GM18861 (cell line): Measurements from ENCODE around the gene PDAP1.
"Not testable (repeated sequence)": the region's sequence is repeated elsewhere in the genome, so short reads cannot be mapped to it uniquely, and the experiment has no call there.

Experiments used
- ATAC-seq: cut with Tn5 transposase; IDR thresholded peaks from one replicate; pipeline ENCODE4 v1.9.1; 2021; ENCODE audit not compliant: unreplicated experiment

PDAP1 gene

DNA sequence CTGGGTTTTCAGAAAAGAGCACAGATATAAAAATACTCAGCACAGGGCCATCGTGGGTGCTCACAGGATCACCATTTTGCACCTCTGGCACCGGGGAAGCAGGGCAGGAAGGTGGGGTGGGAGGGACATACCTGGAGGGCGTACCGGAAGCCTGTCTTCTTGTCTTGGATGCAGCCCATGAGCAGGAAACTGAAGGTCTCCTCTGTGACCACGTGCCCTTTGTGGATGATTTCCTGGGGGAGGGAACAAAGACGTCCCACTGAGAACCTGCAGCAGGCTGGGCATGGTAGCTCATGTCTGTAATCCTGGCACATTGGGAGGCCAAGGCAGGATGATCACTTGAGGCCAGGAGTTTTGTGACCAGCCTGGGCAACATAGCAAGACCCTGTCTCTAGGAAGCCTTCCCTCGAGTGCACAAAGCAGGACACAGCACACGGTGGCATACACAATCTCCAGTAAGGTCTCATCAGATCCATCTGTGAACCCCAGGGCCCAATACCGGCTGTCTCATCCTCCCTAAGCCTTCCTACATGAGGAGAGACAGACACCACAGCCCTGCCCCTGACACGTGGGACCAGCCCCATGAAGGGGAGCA is 20.7 kb upstream of the PDAP1 start:
- ATAC-seq: no peak

DNA sequence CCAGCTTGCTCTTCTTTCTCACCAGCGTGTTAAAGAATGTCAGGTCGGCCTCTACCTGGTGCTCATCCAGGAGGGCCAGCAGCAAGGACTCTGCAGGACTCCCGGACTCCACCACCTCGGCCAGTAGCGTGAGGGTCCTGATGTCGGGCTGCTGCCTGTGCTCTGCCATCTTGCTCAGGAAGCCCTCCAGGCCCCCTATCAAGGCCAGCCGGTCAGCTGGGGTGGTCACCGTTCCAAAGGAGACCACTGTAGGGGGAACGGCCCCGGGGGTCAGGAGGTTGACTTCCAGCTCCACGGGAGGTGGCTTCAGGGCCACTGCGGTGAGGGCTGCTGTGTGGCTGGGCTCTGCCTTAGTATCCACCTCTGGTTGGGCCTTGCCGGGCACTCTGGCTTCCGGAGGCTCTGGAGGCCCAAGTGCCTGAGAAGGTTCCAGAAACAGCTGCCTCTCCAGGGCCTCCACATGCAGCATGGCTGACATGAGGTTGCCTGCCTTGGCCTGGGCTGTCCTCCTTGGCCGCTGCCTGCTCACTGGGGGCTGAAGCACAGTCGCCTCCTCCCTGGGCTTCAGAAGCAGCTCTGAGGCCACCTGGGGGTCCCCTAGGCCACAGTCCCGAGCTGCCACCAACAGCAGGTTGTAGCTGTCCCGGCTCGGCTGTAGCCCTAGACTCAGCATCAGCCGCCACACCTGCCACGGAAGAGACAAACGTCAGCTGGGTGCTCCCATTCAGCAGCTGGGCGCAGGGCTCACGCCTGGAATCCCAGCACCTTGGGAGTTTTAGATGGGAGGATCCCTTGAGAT is 16.7 kb upstream of the PDAP1 start:
- no peak for ATAC-seq

DNA sequence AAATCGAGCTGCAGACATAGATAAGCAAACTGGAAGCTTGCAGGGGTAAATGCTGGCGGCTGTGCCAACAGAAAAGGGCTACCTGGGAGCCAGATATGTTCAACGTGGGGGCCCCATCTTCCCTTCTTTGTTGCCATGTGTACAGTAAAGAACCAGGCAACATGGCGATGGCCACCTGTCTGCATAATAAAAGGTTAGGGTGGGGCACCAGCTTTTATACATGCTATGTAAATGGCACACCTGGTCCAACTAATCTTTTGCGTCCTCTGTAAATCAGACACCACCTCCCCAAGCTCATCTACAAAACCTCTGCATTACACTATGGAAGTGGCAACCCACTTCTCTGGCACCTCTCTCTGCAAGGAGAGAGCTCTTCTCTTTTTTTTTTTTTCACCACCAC is 14.2 kb upstream of the PDAP1 start:
- no peak for ATAC-seq

DNA sequence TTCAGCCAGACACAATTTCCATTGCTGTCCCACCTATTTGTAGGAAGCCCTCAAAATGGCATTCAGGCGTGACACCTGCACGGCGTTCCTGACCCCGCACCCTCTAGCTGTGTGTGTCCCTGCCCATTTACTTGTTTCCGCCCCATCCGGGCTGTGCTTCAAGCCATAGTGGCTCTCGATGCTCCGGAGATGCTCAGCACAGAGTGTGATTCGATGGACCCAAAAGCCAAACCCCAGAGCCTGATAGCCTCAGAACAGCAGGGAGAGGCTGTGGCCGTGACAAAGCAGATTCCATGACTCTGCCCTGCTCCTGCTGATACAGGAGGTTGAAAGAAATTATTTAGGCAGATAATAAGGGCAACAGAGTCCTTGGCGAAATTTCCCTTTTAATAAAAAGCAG is 13.8 kb upstream of the PDAP1 start:
- ATAC-seq: no peak

DNA sequence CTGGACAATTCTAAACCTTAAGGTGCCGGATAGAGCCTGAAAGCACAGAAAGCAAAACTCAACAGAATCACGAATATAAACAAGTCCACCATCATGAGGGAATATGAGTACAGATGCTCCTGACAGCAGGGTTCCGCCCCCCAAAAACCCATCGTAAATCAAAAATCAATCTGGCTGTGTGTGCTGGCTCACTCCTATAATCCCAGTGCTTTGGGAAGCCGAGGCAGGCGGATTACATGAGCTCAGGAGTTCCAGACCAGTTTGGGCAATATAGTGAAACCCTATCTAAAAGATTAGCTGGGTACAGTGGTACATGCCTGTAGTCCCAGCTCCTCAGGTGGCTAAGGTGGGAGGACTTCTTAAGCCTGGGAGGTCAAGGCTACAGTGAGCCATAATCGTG is 12.6 kb upstream of the PDAP1 start:
- ATAC-seq: no peak

DNA sequence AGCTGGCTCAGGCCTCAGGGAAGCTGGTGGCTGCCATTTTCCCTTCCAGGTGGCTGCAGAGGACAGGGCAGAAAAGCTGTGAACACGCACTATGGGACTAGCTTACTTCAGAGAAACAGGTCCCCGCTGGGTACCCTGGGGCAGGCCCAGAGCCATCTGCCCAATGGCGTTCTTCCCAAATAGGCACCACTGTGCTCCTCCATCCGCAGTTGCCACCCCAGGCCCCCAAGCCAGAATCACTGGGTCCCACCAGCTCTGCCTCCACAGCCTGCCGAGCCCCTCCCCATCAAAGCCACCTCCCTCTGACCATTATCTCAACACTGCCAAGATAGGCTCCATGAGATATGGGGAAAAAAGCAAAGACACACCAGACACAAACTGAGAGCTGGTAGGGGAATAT is 11.8 kb upstream of the PDAP1 start:
- ATAC-seq: no peak

DNA sequence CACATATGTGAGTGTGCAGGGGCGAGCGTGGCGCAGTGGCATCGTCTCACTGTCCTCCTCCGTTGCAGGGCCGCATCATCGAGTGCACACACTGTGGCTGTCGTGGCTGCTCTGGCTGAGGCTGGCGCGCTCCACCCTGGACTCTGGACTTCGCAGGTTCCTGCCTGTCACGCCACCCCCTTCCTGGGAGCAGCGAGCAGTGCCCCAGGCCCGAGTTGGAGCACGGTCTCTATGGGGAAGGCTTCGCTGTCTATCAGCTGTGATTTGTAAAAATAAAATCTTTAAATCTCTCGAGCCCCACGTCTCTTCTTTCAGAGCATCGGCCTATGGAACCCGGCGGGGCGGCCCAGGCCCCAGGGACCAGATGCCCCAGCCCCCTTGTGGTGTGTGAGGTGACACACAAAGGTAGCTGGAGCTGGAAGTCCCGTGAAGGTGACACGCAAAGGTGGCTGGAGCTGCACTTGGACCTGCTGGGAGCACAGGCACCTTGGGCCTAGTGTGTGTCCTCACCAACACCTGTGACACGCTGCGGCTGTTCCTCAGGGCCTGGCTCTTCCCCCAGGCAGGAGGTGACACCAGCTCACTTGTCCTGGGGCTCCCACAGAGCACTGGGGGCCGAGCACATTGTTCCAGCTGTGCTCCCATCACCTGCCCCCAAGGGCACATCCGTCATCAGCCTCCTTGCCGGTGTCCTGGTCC is 11.1 kb upstream of the PDAP1 start:
- no peak for ATAC-seq

DNA sequence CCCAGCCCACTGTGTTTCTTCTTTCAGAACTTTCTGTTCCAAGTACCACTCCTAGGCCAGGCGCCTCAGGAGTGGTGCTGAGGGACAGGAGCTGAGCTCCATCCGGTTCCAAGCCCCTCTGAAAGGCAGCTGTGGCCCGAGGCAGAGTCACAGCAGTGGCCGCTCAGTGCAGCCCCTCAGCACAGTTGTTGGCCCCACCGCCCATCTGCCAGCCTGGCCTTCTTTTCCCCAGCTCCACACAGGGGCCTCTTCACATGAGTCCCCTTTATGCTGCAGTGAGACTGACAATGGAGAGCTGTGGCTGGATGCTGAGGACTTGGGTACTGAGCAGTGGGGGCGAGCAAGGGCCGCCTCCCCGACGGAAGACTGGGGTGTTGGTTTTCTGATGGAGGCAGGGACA is 9.9 kb upstream of the PDAP1 start:
- no peak for ATAC-seq

DNA sequence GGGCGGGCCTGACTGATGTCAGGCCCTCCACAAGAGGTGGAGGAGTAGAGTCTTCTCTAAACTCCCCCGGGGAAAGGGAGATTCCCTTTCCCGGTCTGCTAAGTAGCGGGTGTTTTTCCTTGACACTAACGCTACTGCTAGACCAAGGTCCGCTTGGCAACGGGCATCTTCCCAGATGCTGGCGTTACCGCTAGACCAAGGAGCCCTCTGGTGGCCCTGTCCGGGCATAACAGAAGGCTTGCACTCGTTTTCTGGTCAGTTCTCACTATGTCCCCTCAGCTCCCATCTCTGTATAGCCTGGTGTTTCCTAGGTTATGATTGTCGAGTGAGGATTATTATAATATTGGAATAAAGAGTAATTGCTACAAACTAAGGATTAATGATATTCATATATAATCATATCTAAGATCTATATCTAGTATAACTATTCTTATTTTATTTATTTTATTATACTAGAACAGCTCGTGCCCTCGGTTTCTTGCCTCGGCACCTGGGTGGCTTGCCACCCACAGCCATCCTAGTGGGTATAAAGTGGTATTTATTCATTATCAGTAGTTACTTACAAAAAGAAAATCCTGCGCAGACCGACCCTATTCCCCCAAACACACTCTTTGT is 7.2 kb upstream of the PDAP1 start:
- ATAC-seq: not testable (repeated sequence)

DNA sequence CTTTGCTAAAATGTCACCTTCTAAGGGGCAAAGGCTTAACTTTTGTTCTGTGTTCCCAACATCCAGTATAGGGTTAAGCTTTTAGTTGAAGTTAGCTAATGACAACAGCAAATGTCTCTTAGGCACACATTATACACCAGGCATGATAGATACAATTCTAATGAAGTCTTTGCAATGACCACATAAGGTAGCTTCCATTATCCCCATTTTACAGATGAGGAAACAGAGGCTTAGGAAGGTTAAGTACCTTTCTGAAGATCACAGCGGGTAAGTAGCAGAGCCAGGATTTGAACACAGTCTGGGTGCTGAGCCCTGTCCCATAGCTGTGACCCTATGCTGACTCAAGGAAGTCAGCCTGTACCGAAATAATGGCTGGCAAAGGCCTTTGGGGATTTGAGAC is 2.2 kb upstream of the PDAP1 start:
- no peak for ATAC-seq

DNA sequence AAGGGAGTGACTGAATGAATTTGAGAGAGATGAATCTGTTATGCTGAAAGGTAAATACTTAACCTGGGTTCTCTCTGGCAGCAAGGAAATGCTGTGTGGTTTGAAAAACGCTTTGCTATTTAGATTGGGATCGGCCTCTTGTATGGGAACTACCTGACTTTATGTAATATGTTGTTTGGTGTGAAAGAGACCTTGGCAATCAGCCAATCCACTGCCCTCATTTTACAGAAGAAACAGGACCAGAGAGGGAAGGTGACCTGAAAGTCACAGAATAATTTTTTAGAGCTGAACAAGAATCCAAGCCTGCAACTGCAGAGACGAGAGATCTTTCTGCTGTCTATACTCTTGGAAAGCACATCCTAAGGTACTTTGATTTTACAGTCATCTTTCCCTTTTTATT is 1.4 kb upstream of the PDAP1 start:
- ATAC-seq: no peak

DNA sequence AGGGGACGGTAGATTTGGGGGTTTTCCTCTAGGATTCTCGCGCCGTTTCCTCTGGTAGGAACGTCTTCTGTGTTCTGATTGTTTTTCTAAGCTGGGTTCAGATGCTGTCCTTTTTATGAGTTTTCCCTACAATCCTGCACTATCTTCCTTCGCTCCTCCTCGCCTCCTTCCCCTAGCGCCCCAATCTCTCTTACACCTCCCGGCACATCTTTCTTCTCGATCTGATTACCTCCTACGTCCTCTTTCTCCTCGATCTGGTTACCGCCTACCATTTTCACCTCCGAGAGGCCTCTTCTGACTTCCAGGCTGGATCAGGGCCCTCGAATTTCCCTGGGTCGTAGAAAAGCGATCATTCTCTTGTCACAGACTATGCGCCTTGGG is 785 bp upstream of the PDAP1 start:
- ATAC-seq: peak; percentile 1

DNA sequence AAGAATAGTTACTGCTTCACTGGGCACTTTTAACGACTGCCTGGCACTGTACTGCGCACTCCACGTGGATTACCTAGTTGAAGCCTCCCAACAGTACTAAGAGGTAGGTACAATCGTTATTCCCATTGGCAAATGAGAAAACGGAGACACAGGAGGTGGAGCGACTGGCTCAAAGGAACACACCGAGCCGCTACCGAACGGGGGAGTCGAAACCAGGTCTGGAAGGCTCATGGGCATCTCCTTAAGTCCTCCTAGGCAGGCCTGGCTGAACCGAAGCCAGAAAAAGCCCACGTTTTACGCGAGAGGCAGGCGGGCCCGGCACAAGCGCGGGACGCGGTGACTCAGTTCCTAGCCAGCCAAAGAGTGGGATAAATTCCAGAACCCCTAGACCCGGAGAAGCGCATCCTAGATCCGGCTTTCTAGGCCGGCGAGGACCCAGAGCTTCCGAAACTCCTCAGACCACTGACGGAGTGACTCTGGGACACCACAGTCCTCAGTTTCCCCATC is 472 bp downstream of the PDAP1 start:
- no peak for ATAC-seq

DNA sequence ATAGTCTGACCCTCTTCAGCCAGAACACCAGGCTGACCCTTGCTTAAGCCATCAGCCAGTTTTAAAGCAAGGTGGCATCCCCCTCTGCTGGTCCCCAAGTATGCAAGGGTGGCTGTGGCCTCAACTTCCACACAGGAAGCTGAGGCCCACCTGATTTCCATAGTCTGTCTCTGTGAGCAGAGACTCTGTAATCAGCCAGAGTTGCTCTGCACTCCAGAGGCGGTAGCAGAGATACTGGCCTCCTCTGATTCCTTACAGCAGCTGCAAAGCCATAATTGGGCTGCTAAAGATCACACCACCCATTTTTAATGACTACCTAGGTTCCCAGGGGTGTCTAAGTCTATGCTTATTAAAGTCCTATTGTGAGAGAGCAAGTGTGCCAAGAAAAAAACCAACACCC is 1.8 kb downstream of the PDAP1 start:
- no peak for ATAC-seq

DNA sequence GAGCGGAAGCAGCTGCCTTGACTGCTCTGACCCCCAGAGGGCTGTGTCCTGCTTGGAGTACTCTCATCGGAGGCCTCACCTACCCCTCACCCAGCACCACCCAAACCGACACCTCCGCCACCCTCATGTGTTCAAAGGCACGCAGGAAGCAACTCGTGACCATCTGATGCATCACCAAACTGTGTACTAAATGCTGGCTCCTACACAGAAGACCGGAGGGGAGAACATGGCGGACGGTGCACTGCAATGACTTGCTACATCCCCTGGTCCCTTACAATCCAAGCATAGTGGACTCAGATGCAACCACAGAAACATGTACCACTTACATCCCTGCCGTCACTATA is 3.4 kb downstream of the PDAP1 start:
- ATAC-seq: no peak

DNA sequence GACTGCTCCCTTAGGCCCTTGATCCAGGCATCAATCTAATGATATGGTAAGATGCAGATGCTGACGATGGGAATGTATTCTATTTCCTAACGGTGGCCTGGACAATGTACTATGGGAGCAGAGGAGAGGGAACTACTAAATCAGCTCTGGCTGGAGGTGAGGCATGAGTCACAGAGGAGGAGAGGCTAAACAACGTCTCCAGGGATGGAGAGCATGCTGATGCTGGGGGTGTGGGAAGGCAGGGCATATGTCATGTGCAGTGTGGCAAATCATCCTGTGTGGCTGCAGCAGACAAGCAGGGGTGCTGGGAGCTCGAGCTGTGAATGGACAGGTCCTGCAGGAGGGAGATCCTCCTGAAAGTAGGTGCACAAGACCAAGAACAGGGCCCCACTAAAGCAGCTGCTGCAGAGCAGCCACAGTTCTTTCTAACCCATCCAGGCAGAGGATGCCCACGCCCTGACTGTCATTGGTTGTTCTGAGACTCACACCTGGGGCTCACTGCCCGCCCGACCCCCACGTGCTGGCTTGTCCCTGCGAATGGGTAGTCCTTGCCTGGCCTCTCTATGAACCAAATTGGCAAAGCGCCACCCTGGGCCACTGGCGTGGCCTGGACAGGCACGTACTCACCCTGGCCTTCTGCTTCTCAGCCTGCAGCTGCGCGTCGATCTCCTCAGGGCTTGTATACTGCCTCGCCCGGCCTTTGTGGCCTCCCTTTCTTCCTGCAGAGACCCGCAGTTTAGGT is 4.0 kb downstream of the PDAP1 start:
- ATAC-seq: no peak

DNA sequence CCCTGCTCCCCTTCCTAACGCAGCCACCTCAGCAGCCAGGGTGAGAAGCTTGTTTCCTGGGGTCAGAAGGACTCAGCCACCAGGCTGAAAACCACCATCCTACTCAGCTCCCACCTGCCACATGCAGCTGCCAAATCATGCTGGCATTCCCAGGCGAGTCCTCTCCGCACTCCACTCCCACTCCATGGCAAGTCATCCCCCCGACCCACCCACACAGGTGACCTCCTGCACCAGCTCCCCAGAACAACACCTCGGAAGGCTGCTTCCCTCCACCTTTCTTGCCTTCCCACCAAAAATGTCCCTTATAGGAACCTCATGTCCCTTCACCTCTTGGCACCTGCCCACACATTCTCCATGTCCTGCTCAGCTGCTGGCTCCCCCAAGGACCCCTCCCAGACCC is 4.6 kb downstream of the PDAP1 start:
- ATAC-seq: no peak

DNA sequence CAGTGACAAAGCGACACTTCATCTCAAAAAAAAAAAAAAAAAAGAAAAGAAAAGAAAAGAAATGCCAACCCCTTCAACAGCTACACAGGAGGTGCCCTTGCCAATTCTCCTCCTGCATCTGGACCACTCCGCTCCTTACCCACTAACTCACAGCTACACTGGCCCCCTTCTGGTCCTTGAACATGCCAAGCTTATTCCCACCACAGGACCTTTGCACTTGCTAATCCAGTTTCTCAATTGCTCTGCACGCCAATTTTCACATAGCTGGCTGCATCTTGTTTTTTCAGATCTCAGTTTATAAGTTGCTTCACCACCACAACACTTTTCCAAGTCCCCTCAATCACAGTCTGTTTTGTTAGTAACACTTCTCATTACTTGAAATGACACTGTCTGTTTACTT is 5.5 kb downstream of the PDAP1 start:
- ATAC-seq: no peak

DNA sequence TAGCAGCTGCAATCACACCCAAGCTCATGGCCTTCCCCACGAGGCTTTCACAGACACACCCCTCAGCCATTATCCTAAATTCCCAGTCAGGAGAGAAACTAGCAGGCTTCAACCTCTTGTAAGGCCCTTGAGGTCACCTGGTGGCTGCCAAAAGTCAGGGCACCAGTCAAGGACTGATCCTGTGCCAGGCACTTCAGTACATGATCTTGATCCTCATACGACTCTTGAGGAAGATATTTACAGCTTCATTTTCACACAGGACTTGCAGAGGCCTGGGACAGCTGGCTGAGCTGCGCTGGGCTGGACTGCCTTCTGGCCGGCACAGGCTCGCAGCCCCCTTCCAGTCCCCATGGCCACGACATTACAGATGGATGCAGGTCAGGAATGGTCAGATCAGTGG is 8.8 kb downstream of the PDAP1 start:
- ATAC-seq: no peak

DNA sequence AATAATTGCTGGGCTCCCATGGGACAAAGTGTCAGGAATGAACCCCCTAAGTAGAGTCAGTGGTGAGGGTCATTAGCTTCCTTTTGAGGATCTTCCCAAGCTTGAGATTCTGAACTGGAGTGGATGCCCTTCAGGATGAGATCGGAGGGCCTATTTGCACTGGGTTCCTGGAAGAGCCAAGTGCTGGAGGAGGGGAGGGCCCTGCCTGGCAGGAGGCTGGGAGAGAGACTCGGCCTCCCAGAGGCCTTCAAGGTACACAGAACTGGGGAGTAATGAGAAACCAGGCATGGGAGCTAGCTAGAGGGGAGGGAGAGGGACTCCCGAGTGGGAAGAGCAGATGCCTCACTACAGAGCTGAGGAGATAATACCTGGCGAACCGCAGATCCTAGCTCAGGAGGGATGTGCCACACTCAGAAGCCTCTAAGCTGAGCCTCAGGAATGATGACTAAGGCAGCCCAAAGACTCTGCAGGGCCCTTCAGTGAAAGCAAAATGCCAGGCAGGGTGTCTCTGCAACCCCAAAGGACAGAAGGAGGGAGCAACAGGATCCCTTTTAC is 9.4 kb downstream of the PDAP1 start:
- no peak for ATAC-seq
